Uterus (tissue), 4 donors: ENCODE measurements around the gene UNKL. TPM values are rescaled to one million over a fixed set of nuclear protein-coding genes. Genes with fewer than 3 reads are reported as not detected.

Experiments used
- DNase-seq, 2 donors: peaks; one replicate each; pipeline ENCODE4 v3.0.0-alpha.2; 2019 to 2020
- H3K27ac ChIP-seq, 2 donors: fragments of 200-600 bp; sonication (generic); 1 replicate in 1 of 2; 2 replicates in 1 of 2; pipeline ENCODE4 v1.5.1; 2016 to 2018
- H3K27me3 ChIP-seq, 2 donors: fragments of 200-600 bp; sonication (generic); one replicate each; pipeline ENCODE4 v1.5.1; 2018 to 2019; ENCODE audit warnings: control low read depth in 1 of 2
- H3K36me3 ChIP-seq, 2 donors: fragments of 200-600 bp; sonication (generic); one replicate each; pipeline ENCODE4 v1.5.1; 2019; ENCODE audit warnings: control low read depth in 1 of 2
- H3K4me1 ChIP-seq, 2 donors: fragments of 200-600 bp; sonication (generic); one replicate each; pipeline ENCODE4 v1.5.1; 2018 to 2019; ENCODE audit warnings: control low read depth in 1 of 2
- H3K4me3 ChIP-seq, 2 donors: fragments of 200-600 bp; sonication (generic); 1 replicate in 1 of 2; 2 replicates in 1 of 2; pipeline ENCODE4 v1.5.1; 2018 to 2019; ENCODE audit warnings: mild to moderate bottlenecking in 1 of 2
- H3K9me3 ChIP-seq, 2 donors: fragments of 200-600 bp; sonication (generic); one replicate each; pipeline ENCODE4 v1.5.1; 2019; ENCODE audit warnings: control low read depth in 1 of 2
- CTCF ChIP-seq, 4 experiments: fragments of 200-600 bp in 2 of 4; fragments of 450-650 bp in 2 of 4; sonication (generic) in 2 of 4; IDR thresholded peaks; one replicate each; pipeline ENCODE4 v1.5.1; 2016 to 2019; ENCODE audit warnings: antibody characterized with exemption in 4 of 4, mild to moderate bottlenecking in 2 of 4, moderate library complexity in 1 of 4
- POLR2A ChIP-seq, 2 donors: fragments of 450-650 bp; IDR thresholded peaks; one replicate each; pipeline ENCODE4 v1.6.1; 2016; ENCODE audit warnings: antibody characterized with exemption in 2 of 2, mild to moderate bottlenecking in 1 of 2, moderate library complexity in 1 of 2
- intact Hi-C: fragments of 100-400 bp; cut with DNase I; formaldehyde crosslinking; loops from one replicate; pipeline ENCODE4 v1.15.1; 2023; ENCODE audit warnings: low total_unique reads
- total RNA-seq, 4 donors: library from RNA; depleted of rRNA in 3 of 4; stranded (reverse); fragments of >200 nt in 3 of 4; gene quantifications; one replicate each; pipeline versions ENCODE4 v1.1.0 to v1.2.4, GENCODE V29; 2014 to 2023
- donor health status: DM: yes; HTN: yes; CAD: no.

Gene UNKL, protein sequence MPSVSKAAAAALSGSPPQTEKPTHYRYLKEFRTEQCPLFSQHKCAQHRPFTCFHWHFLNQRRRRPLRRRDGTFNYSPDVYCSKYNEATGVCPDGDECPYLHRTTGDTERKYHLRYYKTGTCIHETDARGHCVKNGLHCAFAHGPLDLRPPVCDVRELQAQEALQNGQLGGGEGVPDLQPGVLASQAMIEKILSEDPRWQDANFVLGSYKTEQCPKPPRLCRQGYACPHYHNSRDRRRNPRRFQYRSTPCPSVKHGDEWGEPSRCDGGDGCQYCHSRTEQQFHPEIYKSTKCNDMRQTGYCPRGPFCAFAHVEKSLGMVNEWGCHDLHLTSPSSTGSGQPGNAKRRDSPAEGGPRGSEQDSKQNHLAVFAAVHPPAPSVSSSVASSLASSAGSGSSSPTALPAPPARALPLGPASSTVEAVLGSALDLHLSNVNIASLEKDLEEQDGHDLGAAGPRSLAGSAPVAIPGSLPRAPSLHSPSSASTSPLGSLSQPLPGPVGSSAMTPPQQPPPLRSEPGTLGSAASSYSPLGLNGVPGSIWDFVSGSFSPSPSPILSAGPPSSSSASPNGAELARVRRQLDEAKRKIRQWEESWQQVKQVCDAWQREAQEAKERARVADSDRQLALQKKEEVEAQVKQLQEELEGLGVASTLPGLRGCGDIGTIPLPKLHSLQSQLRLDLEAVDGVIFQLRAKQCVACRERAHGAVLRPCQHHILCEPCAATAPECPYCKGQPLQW
- 10 to 100 TPM; 13.5 to 63.3 (median 27.6) TPM for total RNA-seq

- TF ChIP-seq CTCF (IDR thresholded peaks at IDR 0.05): no peak
- no peak for TF ChIP-seq POLR2A (IDR thresholded peaks at IDR 0.05)
- peak; percentile 83 to 84 for DNase-seq
- intact Hi-C loops: no loop called here
- no peaks in the 10 kb centered on the region for H3K27me3 ChIP-seq
- peak within 1 kb of the TSS; percentile 88 to 93 for H3K4me3 ChIP-seq
- no peaks in the 10 kb centered on the region for H3K36me3 ChIP-seq
- H3K9me3 ChIP-seq: no peaks in the 10 kb centered on the region
- peaks cover 0 to 6% of the 10 kb centered on the region in 2 donors for H3K4me1 ChIP-seq
- H3K27ac ChIP-seq: peak within 1 kb of the TSS; percentile 90 to 95
These were observed at the start of gene UNKL for GRCh38 chr16:1414532-1415260. Gene UNKL, minus strand, starts transcription at chr16:1414704. Its CDS starts 13 bp downstream, at chr16:1414691.

DNA sequence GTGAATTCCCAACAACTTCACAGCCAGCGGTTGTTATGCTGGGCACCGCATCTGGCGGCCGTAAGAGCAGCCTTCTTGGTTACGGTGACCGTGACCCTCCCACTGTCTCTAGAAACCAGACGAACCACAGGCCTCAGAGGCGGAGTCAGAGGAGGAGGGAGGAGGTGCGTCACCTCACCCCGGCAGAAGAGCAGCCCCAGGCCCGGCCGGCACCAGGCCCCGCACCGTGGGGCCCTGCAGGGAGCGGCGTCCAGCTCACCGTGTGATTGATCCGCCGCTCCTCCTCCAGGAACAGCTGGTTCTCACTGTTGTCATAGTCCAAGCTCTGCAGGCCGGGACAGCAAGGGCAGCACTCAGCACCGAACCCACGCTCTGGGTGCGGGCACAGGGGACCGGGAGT is 46.6 kb upstream of the UNKL start:
- Histone ChIP-seq H3K4me3 (no peak overlapping the region), H3K9me3 (no peaks in the 10 kb centered on the region), H3K4me1 (no peaks in the 10 kb centered on the region), H3K27ac (peak overlapping the region; percentile 9 to 54), H3K36me3 (no peaks in the 10 kb centered on the region), H3K27me3 (no peaks in the 10 kb centered on the region)
- TF ChIP-seq POLR2A (IDR thresholded peaks at IDR 0.05) (no peak), CTCF (IDR thresholded peaks at IDR 0.05) (no peak)
- DNase-seq: peak; percentile 62 to 66
- intact Hi-C loops: no loop called here

GRCh38 chr16:1460602-1461138 is 46.2 kb upstream of the UNKL start:
- H3K4me3 ChIP-seq: no peak overlapping the region
- H3K9me3 ChIP-seq: no peaks in the 10 kb centered on the region
- intact Hi-C loops: no loop called here
- no peaks in the 10 kb centered on the region for H3K4me1 ChIP-seq
- H3K27me3 ChIP-seq: no peaks in the 10 kb centered on the region
- DNase-seq: peak in 1 of 2 donors; percentile 42
- H3K27ac ChIP-seq: peak overlapping the region; percentile 9 to 54
- TF ChIP-seq POLR2A (IDR thresholded peaks at IDR 0.05) (no peak), CTCF (IDR thresholded peaks at IDR 0.05) (no peak)
- no peaks in the 10 kb centered on the region for H3K36me3 ChIP-seq

DNA sequence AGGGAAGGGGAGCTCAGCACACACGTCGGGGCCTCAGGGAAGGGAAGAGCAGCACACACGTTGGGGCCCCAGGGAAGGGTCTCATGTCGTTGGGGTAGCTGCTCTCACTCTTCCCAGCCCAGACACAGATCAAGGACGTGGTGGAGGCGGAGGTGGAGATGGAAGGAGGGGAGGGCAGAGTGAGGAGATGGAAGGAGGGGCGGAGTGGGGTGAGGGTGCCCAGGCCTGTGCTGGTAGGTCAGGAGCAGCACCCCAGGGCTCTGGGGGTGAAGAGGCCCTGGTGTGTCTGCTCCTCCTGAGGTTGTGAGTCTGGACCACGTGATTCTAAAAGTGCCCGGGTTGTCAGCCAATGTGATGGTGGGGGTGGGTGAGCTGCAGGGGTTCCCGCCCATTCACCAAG is 45.5 kb upstream of the UNKL start:
- H3K4me1 ChIP-seq: no peaks in the 10 kb centered on the region
- H3K27ac ChIP-seq: no peak overlapping the region
- intact Hi-C loops: no loop called here
- H3K36me3 ChIP-seq: no peaks in the 10 kb centered on the region
- TF ChIP-seq CTCF (IDR thresholded peaks at IDR 0.05) (no peak), POLR2A (IDR thresholded peaks at IDR 0.05) (no peak)
- no peaks in the 10 kb centered on the region for H3K9me3 ChIP-seq
- no peak for DNase-seq
- H3K4me3 ChIP-seq: no peak overlapping the region
- H3K27me3 ChIP-seq: no peaks in the 10 kb centered on the region
